Neutrophil (primary cell): ENCODE measurements around the gene RPTOR.

Source experiments
- H3K27ac ChIP-seq: fragments of 200-600 bp; sonication (generic); 2 replicates; pipeline ENCODE4 v1.5.1; 2016; ENCODE audit warnings: mild to moderate bottlenecking, moderate library complexity
- H3K27me3 ChIP-seq: fragments of 200-600 bp; sonication (generic); 2 replicates; pipeline ENCODE4 v1.6.0; 2016; ENCODE audit warnings: mild to moderate bottlenecking
- H3K36me3 ChIP-seq: fragments of 200-600 bp; sonication (generic); 2 replicates; pipeline ENCODE4 v1.5.1; 2017
- H3K4me1 ChIP-seq, 2 experiments: fragments of 200-600 bp in 1 of 2; sonication (generic) in 1 of 2; 1 replicate in 1 of 2; 2 replicates in 1 of 2; pipeline versions ENCODE4 v1.5.1 to v1.6.1; 2013 to 2016; ENCODE audit warnings: low read depth in 1 of 2, low read length in 1 of 2, mild to moderate bottlenecking in 1 of 2, moderate library complexity in 1 of 2; ENCODE audit not compliant: control insufficient read depth in 1 of 2, insufficient read depth in 1 of 2
- H3K4me3 ChIP-seq, 2 experiments: fragments of 200-600 bp in 1 of 2; sonication (generic) in 1 of 2; 1 replicate in 1 of 2; 2 replicates in 1 of 2; pipeline ENCODE4 v1.5.1; 2013 to 2016; ENCODE audit warnings: low read depth in 1 of 2, low read length in 1 of 2, mild to moderate bottlenecking in 1 of 2, moderate library complexity in 1 of 2
- H3K9me3 ChIP-seq: fragments of 200-600 bp; sonication (generic); 2 replicates; pipeline ENCODE4 v1.5.1; 2016
- TF ChIP-seq, protein P1 (sequence below): fragments of 200-600 bp; sonication (generic); IDR thresholded peaks from 2 replicates; pipeline ENCODE4 v1.5.1; 2016; ENCODE audit warnings: antibody characterized with exemption

The RPTOR gene

DNA sequence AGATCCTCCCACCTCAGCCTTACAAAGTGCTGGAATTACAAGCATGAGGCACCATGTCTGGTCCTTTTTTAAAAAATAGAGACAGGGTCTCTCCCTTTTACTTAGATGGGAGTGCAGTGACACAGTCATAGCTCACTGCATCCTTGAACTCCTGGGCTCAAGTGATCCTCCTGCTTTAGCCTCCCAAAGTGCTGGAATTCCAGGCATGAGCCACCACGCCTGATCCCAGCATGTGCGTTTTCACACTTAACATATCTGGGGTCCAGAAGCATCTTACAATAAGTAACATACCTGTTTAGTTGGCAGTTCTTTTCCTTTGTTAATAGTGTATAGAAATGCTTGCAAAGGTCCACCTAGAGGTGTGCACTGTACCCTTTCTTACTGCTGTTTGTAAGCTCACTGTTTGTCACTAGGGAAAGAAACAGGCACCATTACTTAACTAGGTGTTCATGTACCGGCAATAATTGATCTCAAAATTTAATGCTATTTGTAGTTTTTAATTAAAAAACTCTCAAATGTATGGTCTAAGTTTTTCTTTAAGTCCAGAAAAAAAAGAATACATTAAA is 221.7 kb downstream of the RPTOR start:
- Histone ChIP-seq H3K4me1 (peaks cover 16 to 18% of the 10 kb centered on the region in 2 experiments), H3K36me3 (no peaks in the 10 kb centered on the region), H3K9me3 (no peaks in the 10 kb centered on the region), H3K27me3 (no peaks in the 10 kb centered on the region), H3K4me3 (no peak overlapping the region), H3K27ac (no peak overlapping the region)
- TF ChIP-seq, protein P1, sequence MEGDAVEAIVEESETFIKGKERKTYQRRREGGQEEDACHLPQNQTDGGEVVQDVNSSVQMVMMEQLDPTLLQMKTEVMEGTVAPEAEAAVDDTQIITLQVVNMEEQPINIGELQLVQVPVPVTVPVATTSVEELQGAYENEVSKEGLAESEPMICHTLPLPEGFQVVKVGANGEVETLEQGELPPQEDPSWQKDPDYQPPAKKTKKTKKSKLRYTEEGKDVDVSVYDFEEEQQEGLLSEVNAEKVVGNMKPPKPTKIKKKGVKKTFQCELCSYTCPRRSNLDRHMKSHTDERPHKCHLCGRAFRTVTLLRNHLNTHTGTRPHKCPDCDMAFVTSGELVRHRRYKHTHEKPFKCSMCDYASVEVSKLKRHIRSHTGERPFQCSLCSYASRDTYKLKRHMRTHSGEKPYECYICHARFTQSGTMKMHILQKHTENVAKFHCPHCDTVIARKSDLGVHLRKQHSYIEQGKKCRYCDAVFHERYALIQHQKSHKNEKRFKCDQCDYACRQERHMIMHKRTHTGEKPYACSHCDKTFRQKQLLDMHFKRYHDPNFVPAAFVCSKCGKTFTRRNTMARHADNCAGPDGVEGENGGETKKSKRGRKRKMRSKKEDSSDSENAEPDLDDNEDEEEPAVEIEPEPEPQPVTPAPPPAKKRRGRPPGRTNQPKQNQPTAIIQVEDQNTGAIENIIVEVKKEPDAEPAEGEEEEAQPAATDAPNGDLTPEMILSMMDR, result no peak

DNA sequence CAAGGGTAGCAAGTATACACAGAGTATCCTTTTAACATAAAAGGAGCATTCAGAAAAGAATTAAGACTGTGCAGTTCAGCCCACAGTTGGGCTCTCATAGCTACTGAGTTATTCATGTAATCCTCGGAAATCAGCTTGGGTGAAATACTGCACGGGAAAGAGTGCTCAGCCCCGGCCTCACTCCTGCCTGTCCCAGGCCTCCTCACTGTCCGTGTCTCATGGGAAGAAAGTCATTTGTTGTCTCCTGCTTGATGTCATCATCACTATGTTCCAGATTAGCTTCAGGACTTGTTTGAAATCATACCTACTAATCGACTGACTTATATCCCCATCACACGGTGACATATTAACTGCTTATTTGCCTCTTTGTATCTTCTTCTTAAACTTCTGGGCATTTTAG is 223.8 kb downstream of the RPTOR start:
- no peaks in the 10 kb centered on the region for H3K9me3 ChIP-seq

DNA sequence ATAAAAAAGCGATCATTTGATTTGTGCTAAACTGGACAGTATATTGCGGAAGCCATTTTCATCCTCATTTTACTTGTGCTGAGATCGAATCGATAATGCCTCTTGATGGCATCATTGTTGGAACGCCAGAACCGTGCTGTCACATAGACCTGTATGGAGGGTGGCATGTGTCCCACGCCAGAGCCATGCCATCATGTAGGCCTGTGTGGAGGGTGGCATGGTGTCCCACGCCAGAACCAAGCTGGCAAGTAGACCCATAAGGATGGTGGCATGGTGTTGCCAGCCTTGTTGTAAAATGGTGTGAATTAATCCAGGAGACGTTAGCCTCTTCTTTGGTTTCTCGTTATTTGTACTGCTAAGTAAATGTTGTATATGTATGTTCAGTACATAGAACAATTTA is 224.3 kb downstream of the RPTOR start:
- Histone ChIP-seq H3K9me3 (no peaks in the 10 kb centered on the region), H3K36me3 (no peaks in the 10 kb centered on the region), H3K27me3 (no peaks in the 10 kb centered on the region), H3K4me1 (peaks cover 15 to 16% of the 10 kb centered on the region in 2 experiments), H3K4me3 (no peak overlapping the region), H3K27ac (no peak overlapping the region)
- TF ChIP-seq, protein P1, result no peak

More for the DNA sequence above, 223.8 kb downstream of the RPTOR start:
- Histone ChIP-seq H3K4me3 (no peak overlapping the region), H3K27me3 (no peaks in the 10 kb centered on the region), H3K4me1 (peaks cover 14% of the 10 kb centered on the region in 2 experiments), H3K27ac (no peak overlapping the region), H3K36me3 (no peaks in the 10 kb centered on the region)
- TF ChIP-seq, protein P1, result no peak

DNA sequence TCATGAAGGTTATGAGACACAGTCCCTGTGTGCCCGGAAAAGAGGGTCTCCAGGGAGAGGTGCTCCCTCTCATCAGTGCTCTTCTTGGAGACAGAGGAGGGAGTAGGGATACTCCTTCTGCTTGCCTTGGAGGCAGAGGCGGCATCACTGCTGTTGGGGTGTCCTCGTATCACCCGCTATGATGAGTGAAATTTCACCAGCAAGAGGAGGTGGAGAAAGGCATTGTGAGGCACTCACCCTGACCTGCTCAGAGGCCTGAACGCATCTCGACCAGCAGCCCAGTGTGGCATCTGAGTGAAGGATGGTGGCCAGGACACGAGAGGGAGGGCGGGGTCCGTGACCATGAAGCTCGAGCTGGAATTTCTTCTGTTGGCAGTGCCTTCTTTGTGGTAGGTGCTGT is 224.9 kb downstream of the RPTOR start:
- Histone ChIP-seq H3K4me3 (no peak overlapping the region), H3K4me1 (peaks cover 21 to 22% of the 10 kb centered on the region in 2 experiments), H3K27me3 (no peaks in the 10 kb centered on the region), H3K9me3 (no peaks in the 10 kb centered on the region), H3K36me3 (no peaks in the 10 kb centered on the region), H3K27ac (no peak overlapping the region)
- TF ChIP-seq, protein P1, result no peak

DNA sequence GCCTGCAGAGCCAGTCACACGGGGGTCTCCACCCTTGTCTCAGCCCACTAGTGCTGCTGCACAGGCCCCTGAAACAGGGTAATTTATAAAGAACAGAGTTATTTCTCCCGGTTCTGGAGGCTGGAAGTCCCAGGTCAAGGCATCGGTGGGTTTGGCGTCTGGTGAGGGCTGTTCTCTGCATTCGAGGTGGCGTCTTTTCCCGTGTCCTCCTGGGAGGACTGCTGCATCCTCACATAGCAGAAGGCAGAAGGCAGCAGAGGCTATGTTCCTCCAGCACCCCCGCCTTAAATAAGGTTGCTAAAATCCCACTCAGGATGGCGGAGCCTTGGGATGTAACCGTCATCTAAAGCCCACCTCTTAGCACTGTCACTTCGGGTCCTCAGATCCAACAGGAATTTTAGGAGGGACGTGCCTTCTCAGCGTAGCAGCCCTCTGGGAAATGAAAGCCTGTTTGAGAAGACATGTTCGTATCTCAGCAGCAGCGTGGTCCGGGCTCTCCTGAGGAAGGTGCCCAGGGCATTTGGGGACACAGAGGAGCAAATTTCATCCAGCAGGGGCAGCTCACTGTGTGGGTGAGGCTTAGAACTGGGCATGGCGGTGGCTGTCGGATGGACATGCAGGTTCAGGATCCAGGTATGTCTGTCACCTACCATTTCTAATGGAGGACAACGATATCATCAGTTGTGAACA is 225.4 kb downstream of the RPTOR start:
- no peaks in the 10 kb centered on the region for H3K36me3 ChIP-seq
- H3K4me3 ChIP-seq, result no peak overlapping the region
- H3K27ac ChIP-seq, result no peak overlapping the region
- H3K27me3 ChIP-seq, result no peaks in the 10 kb centered on the region
- no peaks in the 10 kb centered on the region for H3K9me3 ChIP-seq
- TF ChIP-seq, protein P1, result no peak
- peaks cover 22 to 23% of the 10 kb centered on the region in 2 experiments for H3K4me1 ChIP-seq
